Measurements from ENCODE around the gene GPR152.
"Not testable (repeated sequence)": the region's sequence is repeated elsewhere in the genome, so short reads cannot be mapped to it uniquely, and the experiment has no call there.

The GPR152 gene

DNA sequence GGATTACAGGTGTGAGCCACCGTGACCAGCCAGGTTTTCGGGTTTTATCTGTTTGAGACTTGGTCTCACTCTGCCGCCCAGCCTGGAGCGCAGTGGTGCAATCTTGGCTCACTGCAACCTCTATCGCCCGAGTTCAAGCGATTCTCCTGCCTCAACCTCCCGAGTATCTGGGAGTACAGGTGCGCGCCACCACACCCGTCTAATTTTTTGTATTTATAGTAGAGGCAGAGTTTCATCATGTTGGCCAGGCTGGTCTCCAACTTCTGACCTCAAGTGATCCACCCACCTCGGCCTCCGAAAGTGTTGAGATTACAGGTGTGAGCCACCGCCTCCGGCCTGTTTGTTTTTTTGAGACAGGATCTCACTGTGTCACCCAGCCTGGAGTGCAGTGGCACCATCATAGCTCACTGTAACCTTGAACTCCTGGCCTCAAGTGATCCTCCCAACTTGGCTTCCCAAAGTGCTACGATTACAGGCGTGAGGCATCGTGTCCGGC lies 25.1 kb downstream of the GPR152 start:
- Histone ChIP-seq H3K27ac (ENCODE audit: low read length) (peak overlapping the region; percentile 93), H3K36me3 (ENCODE audit: control insufficient read depth in 1 of 2, insufficient read depth in 2 of 2, low read length in 2 of 2) (peaks cover 1 to 15% of the 10 kb centered on the region in 2 donors), H3K4me3 (ENCODE audit: low read depth in 1 of 2, low read length in 2 of 2) (peak overlapping the region; percentile 94 to 98), H3K4me1 (ENCODE audit: control insufficient read depth in 1 of 2, insufficient read depth in 2 of 2, low read length in 2 of 2) (peaks cover 0 to 21% of the 10 kb centered on the region in 2 donors)
- not testable (repeated sequence) for H3K9me3 ChIP-seq (ENCODE audit: control insufficient read depth in 1 of 2, low read length in 2 of 2); H3K27me3 ChIP-seq (ENCODE audit: low read depth, low read length)

GRCh38 chr11:67423891-67424613 lies 28.5 kb downstream of the GPR152 start:
- no peak overlapping the region for H3K27ac ChIP-seq (ENCODE audit: low read length)

DNA sequence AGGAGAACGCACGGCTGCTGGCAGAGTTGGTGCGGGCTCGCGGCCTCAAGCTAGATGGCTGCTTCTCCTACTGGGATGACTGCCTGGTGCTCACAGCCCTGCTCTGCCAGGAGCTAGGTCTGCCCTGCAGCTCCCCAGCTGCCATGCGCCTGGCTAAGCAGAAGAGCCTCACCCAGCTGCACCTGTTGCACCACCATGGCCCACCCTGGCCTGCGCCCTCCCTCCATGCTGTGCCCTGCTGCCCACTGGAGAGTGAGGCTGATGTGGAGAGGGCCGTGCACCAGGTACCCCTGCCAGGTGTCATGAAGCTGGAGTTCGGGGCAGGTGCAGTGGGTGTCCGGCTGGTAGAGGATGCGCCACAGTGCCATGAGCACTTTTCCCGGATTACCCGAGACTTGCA lies 29.1 kb downstream of the GPR152 start:
- no peaks in the 10 kb centered on the region for H3K27me3 ChIP-seq (ENCODE audit: low read depth, low read length)
- no peaks in the 10 kb centered on the region for H3K9me3 ChIP-seq (ENCODE audit: control insufficient read depth in 1 of 2, low read length in 2 of 2)
- peaks cover 0 to 27% of the 10 kb centered on the region in 2 donors for H3K4me1 ChIP-seq (ENCODE audit: control insufficient read depth in 1 of 2, insufficient read depth in 2 of 2, low read length in 2 of 2)
- no peak overlapping the region for H3K4me3 ChIP-seq (ENCODE audit: low read depth in 1 of 2, low read length in 2 of 2)
- H3K36me3 ChIP-seq (ENCODE audit: control insufficient read depth in 1 of 2, insufficient read depth in 2 of 2, low read length in 2 of 2), result no peaks in the 10 kb centered on the region
- H3K27ac ChIP-seq (ENCODE audit: low read length), result no peak overlapping the region

More at GRCh38 chr11:67423891-67424613, 28.5 kb downstream of the GPR152 start:
- peaks cover 0 to 31% of the 10 kb centered on the region in 2 donors for H3K4me1 ChIP-seq (ENCODE audit: control insufficient read depth in 1 of 2, insufficient read depth in 2 of 2, low read length in 2 of 2)
- H3K27me3 ChIP-seq (ENCODE audit: low read depth, low read length), result no peaks in the 10 kb centered on the region
- no peak overlapping the region for H3K4me3 ChIP-seq (ENCODE audit: low read depth in 1 of 2, low read length in 2 of 2)
- no peaks in the 10 kb centered on the region for H3K36me3 ChIP-seq (ENCODE audit: control insufficient read depth in 1 of 2, insufficient read depth in 2 of 2, low read length in 2 of 2)
- no peaks in the 10 kb centered on the region for H3K9me3 ChIP-seq (ENCODE audit: control insufficient read depth in 1 of 2, low read length in 2 of 2)

- peaks cover 0 to 26% of the 10 kb centered on the region in 2 donors for H3K4me1 ChIP-seq (ENCODE audit: control insufficient read depth in 1 of 2, insufficient read depth in 2 of 2, low read length in 2 of 2)
Observed at GRCh38 chr11:67422891-67423290, 29.6 kb downstream of the GPR152 start.

GRCh38 chr11:67421430-67422031 lies 31.0 kb downstream of the GPR152 start:
- peak overlapping the region in 1 of 2 donors; percentile 59 for H3K4me3 ChIP-seq (ENCODE audit: low read depth in 1 of 2, low read length in 2 of 2)
- H3K4me1 ChIP-seq (ENCODE audit: control insufficient read depth in 1 of 2, insufficient read depth in 2 of 2, low read length in 2 of 2), result peaks cover 0 to 27% of the 10 kb centered on the region in 2 donors
- no peaks in the 10 kb centered on the region for H3K9me3 ChIP-seq (ENCODE audit: control insufficient read depth in 1 of 2, low read length in 2 of 2)
- H3K36me3 ChIP-seq (ENCODE audit: control insufficient read depth in 1 of 2, insufficient read depth in 2 of 2, low read length in 2 of 2), result no peaks in the 10 kb centered on the region
- H3K27ac ChIP-seq (ENCODE audit: low read length), result no peak overlapping the region
- H3K27me3 ChIP-seq (ENCODE audit: low read depth, low read length), result no peaks in the 10 kb centered on the region

More at GRCh38 chr11:67422891-67423290, 29.6 kb downstream of the GPR152 start:
- H3K27me3 ChIP-seq (ENCODE audit: low read depth, low read length), result no peaks in the 10 kb centered on the region
- no peak overlapping the region for H3K4me3 ChIP-seq (ENCODE audit: low read depth in 1 of 2, low read length in 2 of 2)
- H3K27ac ChIP-seq (ENCODE audit: low read length), result no peak overlapping the region
- no peaks in the 10 kb centered on the region for H3K9me3 ChIP-seq (ENCODE audit: control insufficient read depth in 1 of 2, low read length in 2 of 2)
- no peaks in the 10 kb centered on the region for H3K36me3 ChIP-seq (ENCODE audit: control insufficient read depth in 1 of 2, insufficient read depth in 2 of 2, low read length in 2 of 2)

DNA sequence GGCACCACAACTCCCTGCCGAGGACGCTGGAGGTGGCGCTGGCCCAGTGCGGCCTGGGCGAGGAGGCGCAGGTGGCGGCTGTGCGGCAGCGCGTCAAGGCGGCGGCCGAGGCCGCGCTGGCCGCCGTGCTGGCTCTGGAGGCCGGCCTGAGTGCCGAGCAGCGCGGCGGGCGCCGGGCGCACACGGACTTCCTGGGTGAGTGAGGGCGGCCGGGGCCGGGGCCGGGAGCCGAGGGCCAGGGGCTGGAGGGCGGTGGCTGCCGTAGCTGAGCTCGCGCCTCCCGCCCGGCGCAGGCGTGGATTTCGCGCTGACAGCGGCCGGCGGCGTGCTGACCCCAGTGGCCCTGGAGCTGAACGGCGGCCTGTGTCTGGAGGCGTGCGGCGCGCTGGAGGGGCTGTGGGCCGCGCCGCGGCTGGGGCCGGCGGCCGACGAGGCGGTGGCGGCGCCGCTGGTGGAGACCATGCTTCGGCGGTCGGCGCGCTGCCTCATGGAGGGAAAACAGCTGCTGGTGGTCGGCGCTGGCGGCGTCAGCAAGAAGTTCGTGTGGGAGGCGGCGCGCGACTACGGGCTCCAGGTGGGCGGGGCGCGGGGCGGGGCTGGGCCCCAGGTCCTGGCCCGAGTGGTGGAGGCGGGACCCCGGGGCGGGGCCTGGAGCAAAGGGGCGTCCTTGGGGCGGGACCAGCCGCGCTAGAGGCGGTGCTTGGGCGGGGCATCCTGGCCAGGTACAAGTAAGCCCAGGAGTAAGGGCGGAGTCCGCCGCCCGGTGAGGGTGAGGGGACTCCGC lies 31.7 kb downstream of the GPR152 start:
- H3K27ac ChIP-seq (ENCODE audit: low read length), result no peak overlapping the region
- no peaks in the 10 kb centered on the region for H3K9me3 ChIP-seq (ENCODE audit: control insufficient read depth in 1 of 2, low read length in 2 of 2)
- H3K36me3 ChIP-seq (ENCODE audit: control insufficient read depth in 1 of 2, insufficient read depth in 2 of 2, low read length in 2 of 2), result no peaks in the 10 kb centered on the region
- H3K27me3 ChIP-seq (ENCODE audit: low read depth, low read length), result no peaks in the 10 kb centered on the region
- H3K4me3 ChIP-seq (ENCODE audit: low read depth in 1 of 2, low read length in 2 of 2), result peak overlapping the region in 1 of 2 donors; percentile 59
- peaks cover 0 to 33% of the 10 kb centered on the region in 2 donors for H3K4me1 ChIP-seq (ENCODE audit: control insufficient read depth in 1 of 2, insufficient read depth in 2 of 2, low read length in 2 of 2)

DNA sequence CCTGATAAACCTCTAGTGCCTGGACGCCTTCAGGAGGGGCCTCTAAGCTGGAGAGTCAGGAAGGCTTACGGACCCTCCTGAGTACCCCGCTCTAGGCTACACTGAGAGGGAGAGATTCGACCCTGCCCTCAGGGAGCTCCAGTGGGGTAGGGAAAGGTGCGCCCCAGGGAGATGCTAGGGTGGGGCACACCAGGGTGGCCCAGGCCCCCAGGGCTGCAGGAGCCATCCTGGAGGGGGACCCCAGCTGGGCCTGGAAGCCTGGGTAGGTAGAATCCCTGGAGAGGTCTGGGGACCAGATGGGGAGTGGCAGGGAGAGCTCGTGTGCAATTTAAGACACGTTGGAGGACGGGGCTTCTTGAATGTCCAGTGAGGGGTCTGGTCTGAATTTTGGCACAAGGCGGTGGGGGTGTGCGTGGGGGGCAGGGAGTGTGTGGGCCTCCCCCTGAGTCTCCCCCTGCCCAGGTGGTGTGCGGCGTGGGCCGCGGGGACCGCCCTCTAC lies 32.3 kb downstream of the GPR152 start:
- H3K27ac ChIP-seq (ENCODE audit: low read length), result no peak overlapping the region
- no peaks in the 10 kb centered on the region for H3K27me3 ChIP-seq (ENCODE audit: low read depth, low read length)
- no peaks in the 10 kb centered on the region for H3K36me3 ChIP-seq (ENCODE audit: control insufficient read depth in 1 of 2, insufficient read depth in 2 of 2, low read length in 2 of 2)
- no peaks in the 10 kb centered on the region for H3K9me3 ChIP-seq (ENCODE audit: control insufficient read depth in 1 of 2, low read length in 2 of 2)
- H3K4me3 ChIP-seq (ENCODE audit: low read depth in 1 of 2, low read length in 2 of 2), result peak overlapping the region; percentile 11 to 59
- H3K4me1 ChIP-seq (ENCODE audit: control insufficient read depth in 1 of 2, insufficient read depth in 2 of 2, low read length in 2 of 2), result peaks cover 0 to 37% of the 10 kb centered on the region in 2 donors

DNA sequence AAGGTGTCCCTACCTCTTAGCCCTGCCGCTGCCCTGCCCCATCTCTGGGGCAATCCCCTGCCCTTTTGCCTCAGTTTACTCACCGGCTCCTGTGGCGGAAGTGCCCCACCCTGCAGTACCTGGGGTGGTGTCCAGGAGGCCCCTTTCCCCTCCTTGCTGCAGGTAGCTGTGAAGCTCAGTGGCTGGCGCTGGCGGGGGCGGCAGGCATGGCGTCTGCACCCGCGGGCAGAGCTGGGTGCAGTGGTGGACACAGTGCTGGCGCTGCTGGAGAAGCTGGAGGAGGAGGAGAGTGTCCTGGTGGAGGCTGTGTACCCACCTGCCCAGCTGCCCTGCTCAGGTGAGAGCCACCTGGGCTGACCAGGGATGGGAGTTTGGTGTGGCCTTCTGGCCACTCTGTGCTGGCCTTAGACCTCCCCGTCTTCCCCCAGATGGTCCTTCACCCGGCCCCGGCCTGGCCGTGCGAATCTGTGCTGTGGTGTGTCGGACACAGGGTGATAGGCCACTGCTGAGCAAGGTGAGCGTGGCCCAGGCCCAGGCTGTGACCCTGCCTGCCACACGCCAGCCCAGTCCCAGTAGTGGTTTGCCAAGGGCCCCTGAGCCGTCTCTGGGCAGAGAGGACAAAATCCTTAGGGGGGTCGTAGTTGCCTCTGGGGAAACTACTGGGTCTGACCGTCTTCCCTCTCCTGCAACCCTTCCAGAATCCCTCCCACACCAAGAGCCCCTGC lies 33.0 kb downstream of the GPR152 start:
- no peak overlapping the region for H3K27ac ChIP-seq (ENCODE audit: low read length)
- peaks cover 0 to 41% of the 10 kb centered on the region in 2 donors for H3K4me1 ChIP-seq (ENCODE audit: control insufficient read depth in 1 of 2, insufficient read depth in 2 of 2, low read length in 2 of 2)

GRCh38 chr11:67418476-67419281 lies 33.9 kb downstream of the GPR152 start:
- Histone ChIP-seq H3K4me3 (ENCODE audit: low read depth in 1 of 2, low read length in 2 of 2) (no peak overlapping the region), H3K9me3 (ENCODE audit: control insufficient read depth in 1 of 2, low read length in 2 of 2) (no peaks in the 10 kb centered on the region), H3K27ac (ENCODE audit: low read length) (no peak overlapping the region), H3K4me1 (ENCODE audit: control insufficient read depth in 1 of 2, insufficient read depth in 2 of 2, low read length in 2 of 2) (peaks cover 0 to 41% of the 10 kb centered on the region in 2 donors), H3K27me3 (ENCODE audit: low read depth, low read length) (no peaks in the 10 kb centered on the region), H3K36me3 (ENCODE audit: control insufficient read depth in 1 of 2, insufficient read depth in 2 of 2, low read length in 2 of 2) (no peaks in the 10 kb centered on the region)

More for the DNA sequence above, 33.0 kb downstream of the GPR152 start:
- Histone ChIP-seq H3K9me3 (ENCODE audit: control insufficient read depth in 1 of 2, low read length in 2 of 2) (no peaks in the 10 kb centered on the region), H3K27me3 (ENCODE audit: low read depth, low read length) (no peaks in the 10 kb centered on the region), H3K4me3 (ENCODE audit: low read depth in 1 of 2, low read length in 2 of 2) (no peak overlapping the region), H3K36me3 (ENCODE audit: control insufficient read depth in 1 of 2, insufficient read depth in 2 of 2, low read length in 2 of 2) (no peaks in the 10 kb centered on the region)

GRCh38 chr11:67417425-67417824 lies 35.1 kb downstream of the GPR152 start:
- Histone ChIP-seq H3K36me3 (ENCODE audit: control insufficient read depth in 1 of 2, insufficient read depth in 2 of 2, low read length in 2 of 2) (no peaks in the 10 kb centered on the region), H3K4me3 (ENCODE audit: low read depth in 1 of 2, low read length in 2 of 2) (no peak overlapping the region), H3K27ac (ENCODE audit: low read length) (no peak overlapping the region), H3K4me1 (ENCODE audit: control insufficient read depth in 1 of 2, insufficient read depth in 2 of 2, low read length in 2 of 2) (peaks cover 0 to 41% of the 10 kb centered on the region in 2 donors), H3K9me3 (ENCODE audit: control insufficient read depth in 1 of 2, low read length in 2 of 2) (no peaks in the 10 kb centered on the region), H3K27me3 (ENCODE audit: low read depth, low read length) (peaks cover 6% of the 10 kb centered on the region)

All from muscle layer of duodenum (tissue), 2 donors.